ENCODE data around the gene GFM1. TPM values are rescaled to one million over a fixed set of nuclear protein-coding genes. Genes with fewer than 3 reads are reported as not detected.
A peak's percentile ranks its signal among the peaks of the same experiment; 100 is the strongest.

GFM1 gene
- total RNA-seq (10 to 100 TPM; 19.6 to 40.0 (median 29.7) TPM), polyA plus RNA-seq (10 to 100 TPM; 13.5 to 30.7 TPM)
- long read RNA-seq, donor 1, transcript GFM1-210 (18 exons, 3,721 nt) = major isoform, 18 of 45 reads
- long read RNA-seq, donor 1, partial matches to known transcripts = 19 of 45 reads
- long read RNA-seq, donor 1, other reads (novel, unspliced or antisense) = 5 of 45 reads
- long read RNA-seq, donor 2, transcript GFM1-210 (18 exons, 3,721 nt) = major isoform, 21 of 68 reads
- long read RNA-seq, donor 2, partial matches to known transcripts = 6 of 68 reads
- long read RNA-seq, donor 2, other reads (novel, unspliced or antisense) = 38 of 68 reads
- long read RNA-seq, donor 3, transcript GFM1-210 (18 exons, 3,721 nt) = major isoform, 55 of 70 reads
- long read RNA-seq, donor 3, partial matches to known transcripts = 4 of 70 reads
- long read RNA-seq, donor 3, other reads (novel, unspliced or antisense) = 8 of 70 reads

- Histone ChIP-seq H3K4me3 (peak within 1 kb of the TSS; percentile 76), H3K36me3 (no peaks in the 10 kb centered on the region), H3K9me3 (no peaks in the 10 kb centered on the region), H3K27ac (peak within 1 kb of the TSS; percentile 60 to 61), H3K27me3 (no peaks in the 10 kb centered on the region), H3K4me1 (ENCODE audit: insufficient read depth) (no peaks in the 10 kb centered on the region)
- WGBS, 3 donors = 1% methylated on average over 42 of the region's 42 CpGs
- peak; percentile 88 to 93 (median 88) for DNase-seq
- TF ChIP-seq CTCF (IDR thresholded peaks at IDR 0.05) = peak; percentile 71 to 80 (median 76)
- TF ChIP-seq POLR2A (IDR thresholded peaks at IDR 0.05) = peak; percentile 24
- no peak for TF ChIP-seq EP300 (IDR thresholded peaks at IDR 0.05)
- intact Hi-C loops (cut with DNase I) = no loop called here
These were observed at the start of gene GFM1 for GRCh38 chr3:158644345-158644908. TSS of gene GFM1 (plus strand) at chr3:158644527. CDS start at chr3:158644635, 108 bp downstream.

GRCh38 chr3:158600787-158601186 is 43.5 kb upstream of the GFM1 start:
- Histone ChIP-seq H3K27me3 (no peaks in the 10 kb centered on the region), H3K4me1 (ENCODE audit: insufficient read depth) (no peaks in the 10 kb centered on the region), H3K4me3 (no peak overlapping the region), H3K9me3 (no peaks in the 10 kb centered on the region), H3K27ac (no peak overlapping the region), H3K36me3 (no peaks in the 10 kb centered on the region)
- intact Hi-C loops (cut with DNase I) = no loop called here
- WGBS, 3 donors = 93 to 97% (median 95%) methylated on average over 2 of the region's 2 CpGs
- DNase-seq = no peak
- TF ChIP-seq POLR2A (IDR thresholded peaks at IDR 0.05) (no peak), CTCF (IDR thresholded peaks at IDR 0.05) (no peak), EP300 (IDR thresholded peaks at IDR 0.05) (no peak)

GRCh38 chr3:158602227-158602626 is 42.1 kb upstream of the GFM1 start:
- no peaks in the 10 kb centered on the region for H3K9me3 ChIP-seq
- H3K4me3 ChIP-seq = no peak overlapping the region
- TF ChIP-seq CTCF (IDR thresholded peaks at IDR 0.05) (no peak), POLR2A (IDR thresholded peaks at IDR 0.05) (no peak), EP300 (IDR thresholded peaks at IDR 0.05) (no peak)
- no peaks in the 10 kb centered on the region for H3K36me3 ChIP-seq
- H3K27ac ChIP-seq = no peak overlapping the region
- DNase-seq = no peak
- no peaks in the 10 kb centered on the region for H3K27me3 ChIP-seq
- no peaks in the 10 kb centered on the region for H3K4me1 ChIP-seq (ENCODE audit: insufficient read depth)
- intact Hi-C loops (cut with DNase I) = no loop called here

- Histone ChIP-seq H3K27ac (no peak overlapping the region), H3K27me3 (no peaks in the 10 kb centered on the region), H3K4me3 (no peak overlapping the region), H3K9me3 (no peaks in the 10 kb centered on the region), H3K36me3 (no peaks in the 10 kb centered on the region), H3K4me1 (ENCODE audit: insufficient read depth) (no peaks in the 10 kb centered on the region)
- intact Hi-C loops (cut with DNase I) = no loop called here
- no peak for TF ChIP-seq CTCF (IDR thresholded peaks at IDR 0.05)
- WGBS, 3 donors = 47 to 79% (median 49%) methylated on average over 1 of the region's 1 CpG
- DNase-seq = no peak
These were observed 26.1 kb upstream of the GFM1 start for GRCh38 chr3:158617982-158618875.

Data from ovary (tissue), 10 donors.